ENCODE results near the gene SH2B3. TPM values are rescaled to one million over a fixed set of nuclear protein-coding genes. Genes with fewer than 3 reads are reported as not detected.

Gene SH2B3
- total RNA-seq, 3 donors from 2014 or later (not counting 1 experiment from before 2014, with no cell fraction given), result 68.1 to 81.3 (median 68.4) TPM

DNA sequence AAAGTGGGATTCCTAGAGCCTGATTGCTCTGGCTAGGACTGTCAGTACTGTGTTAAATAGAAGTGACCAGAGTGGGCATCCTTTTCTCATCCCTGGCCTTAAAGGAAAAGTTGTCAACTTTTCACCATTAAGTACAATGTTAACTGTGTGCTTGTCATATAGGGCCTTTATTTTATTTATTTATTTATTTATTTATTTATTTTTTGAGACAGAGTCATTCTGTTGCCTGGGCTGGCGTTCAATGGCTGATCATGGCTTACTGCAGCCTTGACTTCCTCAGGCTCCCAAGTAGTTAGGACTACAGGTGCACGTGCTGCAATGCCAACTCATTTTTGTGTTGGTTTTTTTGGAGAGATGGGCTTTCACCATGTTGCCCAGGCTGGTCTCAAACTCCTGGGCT, 11.6 kb downstream of the SH2B3 start:
- no peak overlapping the region for H3K4me3 Mint-ChIP-seq
- H3K4me1 Mint-ChIP-seq, result peaks cover 26 to 33% of the 10 kb centered on the region in 2 donors
- no peaks in the 10 kb centered on the region for H3K27me3 ChIP-seq (ENCODE audit: control insufficient read depth, insufficient read depth, low read length)
- H3K27ac Mint-ChIP-seq, result no peak overlapping the region
- H3K4me1 ChIP-seq (ENCODE audit: control insufficient read depth, insufficient read depth, low read length), result peaks cover 31% of the 10 kb centered on the region
- TF ChIP-seq, protein P1, sequence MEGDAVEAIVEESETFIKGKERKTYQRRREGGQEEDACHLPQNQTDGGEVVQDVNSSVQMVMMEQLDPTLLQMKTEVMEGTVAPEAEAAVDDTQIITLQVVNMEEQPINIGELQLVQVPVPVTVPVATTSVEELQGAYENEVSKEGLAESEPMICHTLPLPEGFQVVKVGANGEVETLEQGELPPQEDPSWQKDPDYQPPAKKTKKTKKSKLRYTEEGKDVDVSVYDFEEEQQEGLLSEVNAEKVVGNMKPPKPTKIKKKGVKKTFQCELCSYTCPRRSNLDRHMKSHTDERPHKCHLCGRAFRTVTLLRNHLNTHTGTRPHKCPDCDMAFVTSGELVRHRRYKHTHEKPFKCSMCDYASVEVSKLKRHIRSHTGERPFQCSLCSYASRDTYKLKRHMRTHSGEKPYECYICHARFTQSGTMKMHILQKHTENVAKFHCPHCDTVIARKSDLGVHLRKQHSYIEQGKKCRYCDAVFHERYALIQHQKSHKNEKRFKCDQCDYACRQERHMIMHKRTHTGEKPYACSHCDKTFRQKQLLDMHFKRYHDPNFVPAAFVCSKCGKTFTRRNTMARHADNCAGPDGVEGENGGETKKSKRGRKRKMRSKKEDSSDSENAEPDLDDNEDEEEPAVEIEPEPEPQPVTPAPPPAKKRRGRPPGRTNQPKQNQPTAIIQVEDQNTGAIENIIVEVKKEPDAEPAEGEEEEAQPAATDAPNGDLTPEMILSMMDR (IDR thresholded peaks at IDR 0.05), result no peak
- no peak overlapping the region for H3K27ac ChIP-seq (ENCODE audit: low read length)
- H3K36me3 Mint-ChIP-seq, result no peaks in the 10 kb centered on the region
- WGBS (ENCODE audit: insufficient coverage), result 88% methylated on average over 2 of the region's 2 CpGs
- no peaks in the 10 kb centered on the region for H3K9me3 Mint-ChIP-seq
- intact Hi-C loops (cut with micrococcal nuclease), result no loop called here
- H3K4me3 ChIP-seq (ENCODE audit: low read length), result no peak overlapping the region
- peaks cover 27% of the 10 kb centered on the region for H3K36me3 ChIP-seq (ENCODE audit: control insufficient read depth, insufficient read depth, low read length)
- DNase-seq, result no peak
- no peaks in the 10 kb centered on the region for H3K9me3 ChIP-seq (ENCODE audit: control insufficient read depth, insufficient read depth, low read length)
- no peaks in the 10 kb centered on the region for H3K27me3 Mint-ChIP-seq (ENCODE audit: low read depth in 2 of 2)
- ATAC-seq, result no peak

DNA sequence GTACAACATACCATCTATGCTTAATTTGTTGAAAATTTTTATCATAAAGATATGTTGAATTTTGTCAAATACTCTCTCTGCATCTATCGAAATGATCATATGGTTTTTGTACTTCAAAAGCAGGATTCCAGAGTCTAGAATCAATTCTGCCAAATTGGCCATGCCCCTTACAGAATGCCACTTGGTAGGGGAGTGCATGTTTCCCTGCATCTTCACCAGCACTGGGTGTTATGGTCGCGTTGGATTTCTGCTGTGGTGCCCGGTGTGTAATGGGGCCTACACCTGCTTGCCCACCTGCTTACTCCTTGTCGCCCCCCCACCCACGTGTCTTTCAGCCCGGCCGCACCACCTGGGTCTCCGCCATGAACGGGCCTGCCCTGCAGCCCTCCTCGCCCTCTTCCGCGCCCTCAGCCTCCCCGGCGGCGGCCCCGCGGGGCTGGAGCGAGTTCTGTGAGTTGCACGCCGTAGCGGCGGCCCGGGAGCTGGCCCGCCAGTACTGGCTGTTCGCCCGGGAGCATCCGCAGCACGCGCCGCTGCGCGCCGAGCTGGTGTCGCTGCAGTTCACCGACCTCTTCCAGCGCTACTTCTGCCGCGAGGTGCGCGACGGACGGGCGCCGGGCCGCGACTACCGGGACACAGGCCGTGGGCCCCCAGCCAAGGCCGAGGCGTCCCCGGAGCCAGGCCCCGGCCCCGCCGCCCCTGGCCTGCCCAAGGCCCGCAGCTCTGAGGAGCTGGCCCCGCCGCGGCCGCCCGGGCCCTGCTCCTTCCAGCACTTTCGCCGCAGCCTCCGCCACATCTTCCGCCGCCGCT, 12.3 kb downstream of the SH2B3 start:
- peaks cover 19 to 26% of the 10 kb centered on the region in 2 donors for H3K4me1 Mint-ChIP-seq

DNA sequence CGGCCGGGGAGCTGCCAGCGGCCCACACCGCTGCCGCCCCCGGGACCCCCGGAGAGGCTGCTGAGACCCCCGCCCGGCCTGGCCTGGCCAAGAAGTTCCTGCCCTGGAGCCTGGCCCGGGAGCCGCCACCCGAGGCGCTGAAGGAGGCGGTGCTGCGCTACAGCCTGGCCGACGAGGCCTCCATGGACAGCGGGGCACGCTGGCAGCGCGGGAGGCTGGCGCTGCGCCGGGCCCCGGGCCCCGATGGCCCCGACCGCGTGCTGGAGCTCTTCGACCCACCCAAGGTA, 12.8 kb downstream of the SH2B3 start:
- ATAC-seq, result peak in 1 of 3 donors; percentile 6
- intact Hi-C loops (cut with micrococcal nuclease), result no loop called here
- H3K4me3 Mint-ChIP-seq, result no peak overlapping the region

More for the DNA sequence above, 12.3 kb downstream of the SH2B3 start:
- peak in 1 of 3 donors; percentile 11 for ATAC-seq
- H3K36me3 ChIP-seq (ENCODE audit: control insufficient read depth, insufficient read depth, low read length), result peaks cover 27% of the 10 kb centered on the region
- peaks cover 24% of the 10 kb centered on the region for H3K4me1 ChIP-seq (ENCODE audit: control insufficient read depth, insufficient read depth, low read length)
- TF ChIP-seq, protein P1 (IDR thresholded peaks at IDR 0.05), result no peak
- Mint-ChIP-seq H3K4me3 (no peak overlapping the region), H3K36me3 (no peaks in the 10 kb centered on the region), H3K27me3 (ENCODE audit: low read depth in 2 of 2) (no peaks in the 10 kb centered on the region), H3K27ac (no peak overlapping the region), H3K9me3 (no peaks in the 10 kb centered on the region)
- no peaks in the 10 kb centered on the region for H3K9me3 ChIP-seq (ENCODE audit: control insufficient read depth, insufficient read depth, low read length)
- intact Hi-C loops (cut with micrococcal nuclease), result no loop called here
- no peak for DNase-seq
- no peak overlapping the region for H3K4me3 ChIP-seq (ENCODE audit: low read length)
- WGBS (ENCODE audit: insufficient coverage), result 98% methylated on average over 66 of the region's 67 CpGs
- H3K27me3 ChIP-seq (ENCODE audit: control insufficient read depth, insufficient read depth, low read length), result no peaks in the 10 kb centered on the region
- H3K27ac ChIP-seq (ENCODE audit: low read length), result no peak overlapping the region

More for the DNA sequence above, 12.8 kb downstream of the SH2B3 start:
- TF ChIP-seq, protein P1 (IDR thresholded peaks at IDR 0.05), result no peak
- Histone ChIP-seq H3K36me3 (ENCODE audit: control insufficient read depth, insufficient read depth, low read length) (peaks cover 27% of the 10 kb centered on the region), H3K4me1 (ENCODE audit: control insufficient read depth, insufficient read depth, low read length) (peaks cover 19% of the 10 kb centered on the region), H3K27ac (ENCODE audit: low read length) (no peak overlapping the region), H3K4me3 (ENCODE audit: low read length) (no peak overlapping the region), H3K9me3 (ENCODE audit: control insufficient read depth, insufficient read depth, low read length) (no peaks in the 10 kb centered on the region), H3K27me3 (ENCODE audit: control insufficient read depth, insufficient read depth, low read length) (no peaks in the 10 kb centered on the region)
- 98% methylated on average over 30 of the region's 30 CpGs for WGBS (ENCODE audit: insufficient coverage)
- H3K9me3 Mint-ChIP-seq, result no peaks in the 10 kb centered on the region
- no peak for DNase-seq
- no peak overlapping the region for H3K27ac Mint-ChIP-seq
- peaks cover 14 to 21% of the 10 kb centered on the region in 2 donors for H3K4me1 Mint-ChIP-seq
- no peaks in the 10 kb centered on the region for H3K27me3 Mint-ChIP-seq (ENCODE audit: low read depth in 2 of 2)
- H3K36me3 Mint-ChIP-seq, result no peaks in the 10 kb centered on the region

Data from natural killer cell (primary cell).